Esophagus squamous epithelium (tissue), 5 donors: ENCODE results near the gene SNX12. TPM values are rescaled to one million over a fixed set of nuclear protein-coding genes. Genes with fewer than 3 reads are reported as not detected.
"Not testable (repeated sequence)": the region's sequence is repeated elsewhere in the genome, so short reads cannot be mapped to it uniquely, and the experiment has no call there.

Experiments
- DNase-seq: peaks from one replicate; lab custom pipeline; 2025; lab: John Stamatoyannopoulos, UW
- H3K27ac ChIP-seq, 4 donors: fragments of 200-600 bp; sonication (generic); one replicate each; pipeline ENCODE4 v1.5.1; 2016 to 2019; ENCODE audit warnings: mild to moderate bottlenecking in 1 of 4
- H3K27me3 ChIP-seq, 4 donors: fragments of 200-600 bp; sonication (generic); 1 replicate in 3 of 4; 2 replicates in 1 of 4; pipeline versions ENCODE4 v1.5.1 to v1.6.0; 2017 to 2021; ENCODE audit warnings: antibody characterized with exemption in 1 of 4
- H3K36me3 ChIP-seq, 3 donors: fragments of 200-600 bp; sonication (generic); one replicate each; pipeline ENCODE4 v1.5.1; 2016 to 2019
- H3K4me1 ChIP-seq, 3 donors: fragments of 200-600 bp; sonication (generic); one replicate each; pipeline ENCODE4 v1.5.1; 2017 to 2019
- H3K4me3 ChIP-seq, 4 donors: fragments of 200-600 bp; sonication (generic); 1 replicate in 3 of 4; 2 replicates in 1 of 4; pipeline ENCODE4 v1.5.1; 2016 to 2019; ENCODE audit warnings: mild to moderate bottlenecking in 2 of 4, moderate library complexity in 1 of 4
- H3K9me3 ChIP-seq, 3 donors: fragments of 200-600 bp; sonication (generic); one replicate each; pipeline ENCODE4 v1.5.1; 2016 to 2019
- CTCF ChIP-seq, 6 experiments: fragments of 450-650 bp in 4 of 6; fragments of 200-600 bp in 2 of 6; sonication (generic) in 2 of 6; IDR thresholded peaks; one replicate each; pipeline ENCODE4 v1.5.1; 2016 to 2019; ENCODE audit warnings: antibody characterized with exemption in 6 of 6, mild to moderate bottlenecking in 4 of 6, moderate library complexity in 4 of 6
- POLR2A ChIP-seq, 4 donors: fragments of 450-650 bp; IDR thresholded peaks; one replicate each; pipeline ENCODE4 v1.6.1; 2017; ENCODE audit warnings: antibody characterized with exemption in 4 of 4, mild to moderate bottlenecking in 4 of 4, moderate library complexity in 3 of 4
- WGBS, 2 donors: methylation state at CpG; one replicate each; pipeline ENCODE4 v1.1.5; 2018; 5-methylcytosine and 5-hydroxymethylcytosine counted together
- intact Hi-C: fragments of 100-400 bp; cut with DNase I; formaldehyde crosslinking; loops from one replicate; pipeline ENCODE4 v1.15.0; 2022
- total RNA-seq, 4 donors: library from RNA; depleted of rRNA; stranded (reverse); fragments of >200 nt; gene quantifications; one replicate each; pipeline ENCODE4 v1.1.0, GENCODE V29; 2016
- donor health status: DM: yes; HTN: yes; CAD: no.

Gene SNX12
- total RNA-seq, 4 donors from 2014 or later: 39.6 to 54.1 (median 43.7) TPM

- Histone ChIP-seq H3K9me3 (no peaks in the 10 kb centered on the region), H3K27ac (no peak overlapping the region), H3K4me1 (no peaks in the 10 kb centered on the region), H3K4me3 (no peak overlapping the region), H3K36me3 (peaks cover 0 to 59% (median 0%) of the 10 kb centered on the region in 3 donors), H3K27me3 (no peaks in the 10 kb centered on the region)
- WGBS, 2 donors: 49 to 91% methylated on average over 2 to 3 of the region's 3 CpGs
- TF ChIP-seq POLR2A (IDR thresholded peaks at IDR 0.05) (no peak), CTCF (IDR thresholded peaks at IDR 0.05) (no peak)
- no peak for DNase-seq
- intact Hi-C loops: no loop called here
Observed at GRCh38 chrX:71057848-71058530, 10.1 kb downstream of the SNX12 start.

DNA sequence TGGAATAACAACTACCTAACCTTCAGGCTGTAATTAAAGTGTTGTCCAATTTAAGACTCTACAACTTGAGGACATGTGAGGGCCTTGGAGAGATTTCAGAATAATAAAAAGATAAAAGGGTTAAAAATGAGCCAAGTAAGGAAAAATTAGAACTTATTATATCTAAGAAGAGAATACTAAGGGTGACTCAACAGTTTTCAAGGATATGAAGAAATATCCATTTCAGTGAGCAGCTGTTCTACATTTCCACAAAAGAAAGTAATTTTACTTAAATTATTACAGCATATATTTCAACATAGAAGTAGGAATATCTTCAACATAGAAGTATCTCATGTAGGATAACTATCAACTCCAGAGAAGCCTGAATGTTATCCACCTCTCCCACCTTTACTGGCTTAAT, 11.3 kb downstream of the SNX12 start:
- peaks cover 0 to 48% (median 0%) of the 10 kb centered on the region in 3 donors for H3K36me3 ChIP-seq
- no peaks in the 10 kb centered on the region for H3K27me3 ChIP-seq
- H3K4me1 ChIP-seq: no peaks in the 10 kb centered on the region
- no peaks in the 10 kb centered on the region for H3K9me3 ChIP-seq
- intact Hi-C loops: no loop called here
- DNase-seq: no peak
- H3K4me3 ChIP-seq: no peak overlapping the region
- no peak overlapping the region for H3K27ac ChIP-seq
- TF ChIP-seq CTCF (IDR thresholded peaks at IDR 0.05) (no peak), POLR2A (IDR thresholded peaks at IDR 0.05) (no peak)

DNA sequence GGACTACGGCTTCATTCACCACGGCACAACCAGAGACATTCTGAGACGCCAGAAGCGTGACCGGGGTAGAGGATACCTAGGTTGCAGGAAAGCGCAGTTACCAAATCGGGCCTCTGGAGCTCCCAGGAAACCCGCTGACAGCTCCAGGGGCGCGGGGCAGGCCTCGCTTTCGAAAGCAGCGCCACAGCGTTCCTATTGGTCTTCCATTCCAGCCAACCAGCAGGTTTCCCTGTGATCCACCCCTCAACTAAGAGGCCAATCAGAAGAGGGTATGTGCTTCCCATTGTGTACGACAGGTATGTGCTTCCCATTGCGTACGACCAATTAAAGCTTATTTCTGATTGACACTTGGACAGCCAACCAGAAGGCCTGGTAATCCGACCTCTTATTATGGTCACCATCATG, 14.9 kb downstream of the SNX12 start:
- Histone ChIP-seq H3K4me1 (no peaks in the 10 kb centered on the region), H3K27me3 (no peaks in the 10 kb centered on the region), H3K27ac (no peak overlapping the region), H3K9me3 (no peaks in the 10 kb centered on the region), H3K36me3 (peaks cover 0 to 23% (median 0%) of the 10 kb centered on the region in 3 donors), H3K4me3 (peak overlapping the region in 1 of 4 donors; percentile 13)
- TF ChIP-seq CTCF (IDR thresholded peaks at IDR 0.05): no peak
- TF ChIP-seq POLR2A (IDR thresholded peaks at IDR 0.05): no peak
- 61 to 62% methylated on average over 2 to 6 of the region's 18 CpGs for WGBS, 2 donors
- intact Hi-C loops: no loop called here
- no peak for DNase-seq

DNA sequence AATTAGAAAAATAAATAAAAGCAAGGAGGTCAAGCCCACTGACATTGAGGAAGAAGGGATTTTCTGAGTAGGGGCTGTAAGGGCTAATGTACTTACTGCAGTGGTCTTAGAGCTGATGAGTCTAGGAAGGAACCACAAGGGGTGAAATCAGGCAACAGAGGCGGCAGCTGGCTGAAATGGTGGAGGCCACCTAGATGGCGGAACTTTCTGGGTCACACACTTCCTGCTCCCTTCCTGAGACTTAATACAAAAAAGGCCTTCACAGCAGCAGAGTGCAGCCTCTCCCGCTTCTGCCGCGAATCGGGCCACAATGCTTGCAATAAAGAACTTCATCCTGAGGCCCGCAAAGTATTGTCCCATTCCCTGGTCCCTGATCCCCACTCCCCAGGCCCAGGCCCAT, 15.4 kb downstream of the SNX12 start:
- DNase-seq: no peak
- Histone ChIP-seq H3K9me3 (no peaks in the 10 kb centered on the region), H3K36me3 (peaks cover 0 to 21% (median 0%) of the 10 kb centered on the region in 3 donors), H3K4me1 (no peaks in the 10 kb centered on the region), H3K4me3 (peak overlapping the region in 1 of 4 donors; percentile 13), H3K27ac (no peak overlapping the region), H3K27me3 (no peaks in the 10 kb centered on the region)
- intact Hi-C loops: no loop called here
- 67 to 75% methylated on average over 1 to 3 of the region's 7 CpGs for WGBS, 2 donors
- TF ChIP-seq POLR2A (IDR thresholded peaks at IDR 0.05) (no peak), CTCF (IDR thresholded peaks at IDR 0.05) (no peak)

GRCh38 chrX:71047891-71048290, 20.2 kb downstream of the SNX12 start:
- H3K4me1 ChIP-seq, intact Hi-C loops, H3K9me3 ChIP-seq, H3K36me3 ChIP-seq, H3K4me3 ChIP-seq, H3K27ac ChIP-seq, H3K27me3 ChIP-seq, DNase-seq: not testable (repeated sequence)
- WGBS, 2 donors: 87 to 99% methylated on average over 8 of the region's 8 CpGs
